GM21723 (cell line): Measurements from ENCODE around the gene MREG.

ENCODE experiments used
- ATAC-seq: cut with Tn5 transposase; IDR thresholded peaks from one replicate; pipeline ENCODE4 v1.9.1; 2021; ENCODE audit warnings: mild to moderate bottlenecking, moderate library complexity; ENCODE audit not compliant: unreplicated experiment

Gene MREG

DNA sequence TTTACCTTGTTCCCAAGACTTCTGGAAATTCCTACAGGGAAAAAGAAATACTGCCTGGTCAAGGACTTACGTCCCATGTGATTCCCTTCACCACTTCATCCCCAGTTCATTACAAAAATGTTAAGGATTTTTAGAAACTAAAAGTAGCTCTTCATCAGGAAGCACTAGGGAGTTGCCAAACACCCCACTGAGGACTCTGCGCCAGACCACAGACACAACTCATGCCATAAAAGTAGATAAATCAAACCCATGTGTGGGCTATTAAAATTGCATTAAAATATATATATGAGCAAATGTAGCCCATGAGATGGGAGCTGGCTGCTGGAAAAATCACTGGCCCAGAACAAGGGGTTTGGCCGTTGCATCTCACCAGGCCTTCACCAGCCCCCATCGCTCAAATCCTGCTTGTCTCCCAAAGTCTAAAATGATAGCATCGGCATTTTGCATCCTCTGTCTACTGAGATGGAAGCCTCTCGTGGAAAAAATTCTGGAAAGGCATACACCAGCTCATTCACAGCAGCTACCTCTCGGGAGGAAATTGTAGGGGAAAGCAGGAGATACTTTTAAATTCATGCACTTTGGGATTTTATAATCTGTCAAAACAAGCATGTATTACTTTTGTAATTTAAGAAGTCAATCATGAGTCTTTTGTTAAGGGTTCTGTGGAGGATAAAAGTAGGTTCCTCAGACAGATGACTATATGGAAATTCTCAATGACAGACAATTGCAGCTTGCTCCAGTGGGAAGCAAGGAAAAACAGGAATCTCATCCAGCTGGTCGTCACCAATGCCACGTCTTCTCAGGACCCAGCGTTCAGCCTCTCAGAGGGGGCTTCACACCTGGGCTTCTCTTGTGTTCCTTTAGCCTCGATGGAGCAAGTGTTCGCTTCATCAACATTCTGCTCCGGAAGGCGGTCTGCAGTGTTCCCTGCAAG, 113.9 kb downstream of the MREG start:
- no peak for ATAC-seq

DNA sequence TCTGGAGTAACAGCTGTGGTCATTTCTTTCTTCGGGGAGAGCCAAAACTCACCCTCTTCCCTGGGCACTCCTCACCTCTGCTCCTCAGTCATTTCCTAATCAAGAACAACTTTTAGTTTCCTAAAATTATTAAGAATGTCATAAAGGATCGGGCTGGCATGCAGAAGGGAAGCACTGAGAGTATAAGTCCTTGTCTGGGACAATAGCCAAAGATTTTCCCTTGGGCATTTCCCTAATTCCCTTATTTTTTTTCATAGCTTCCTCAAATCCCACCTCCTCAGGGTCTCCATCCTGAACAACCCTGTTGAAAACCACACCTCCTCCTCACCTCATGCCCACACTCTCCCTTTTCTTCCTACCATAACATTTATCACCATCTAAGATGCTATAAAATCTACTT, 115.0 kb downstream of the MREG start:
- no peak for ATAC-seq

DNA sequence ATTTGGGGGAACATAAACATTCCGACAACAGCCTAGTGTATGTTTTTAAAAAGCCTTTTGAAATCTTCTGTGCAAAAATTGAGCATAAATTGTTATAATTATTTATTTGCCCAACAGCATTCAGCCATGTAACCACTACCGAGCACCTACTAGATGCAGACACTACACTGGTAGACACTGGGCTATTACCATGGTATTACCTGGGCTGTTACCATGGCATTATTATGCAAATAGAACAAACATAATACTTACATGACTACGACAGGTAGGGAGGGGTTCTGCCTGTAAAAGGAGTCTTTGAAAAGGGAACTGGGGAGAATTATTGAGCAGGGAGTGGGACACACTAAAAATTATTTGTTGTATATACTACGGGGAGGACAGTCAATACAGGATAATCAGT, 116.4 kb downstream of the MREG start:
- ATAC-seq: no peak

DNA sequence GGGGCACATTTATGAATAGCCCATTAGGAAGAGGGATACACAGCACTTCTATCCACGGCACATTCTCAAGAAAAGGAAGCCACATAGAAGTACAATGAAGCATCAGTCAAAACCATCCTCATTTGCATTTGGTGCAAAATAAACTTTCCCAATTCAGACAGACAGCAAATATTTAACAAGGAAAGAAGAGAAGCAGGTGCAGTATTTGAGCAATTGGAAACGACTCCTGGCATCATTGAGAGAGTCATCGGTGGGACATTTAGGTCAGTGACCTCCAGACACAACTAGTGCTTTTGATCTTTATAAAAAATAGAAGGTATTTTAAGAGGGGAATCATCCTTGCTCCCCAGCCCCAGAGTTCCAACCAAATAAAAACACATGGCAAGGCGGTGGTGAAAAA, 118.0 kb downstream of the MREG start:
- no peak for ATAC-seq
